Measurements from ENCODE around the gene CDC73.

Gene CDC73

DNA sequence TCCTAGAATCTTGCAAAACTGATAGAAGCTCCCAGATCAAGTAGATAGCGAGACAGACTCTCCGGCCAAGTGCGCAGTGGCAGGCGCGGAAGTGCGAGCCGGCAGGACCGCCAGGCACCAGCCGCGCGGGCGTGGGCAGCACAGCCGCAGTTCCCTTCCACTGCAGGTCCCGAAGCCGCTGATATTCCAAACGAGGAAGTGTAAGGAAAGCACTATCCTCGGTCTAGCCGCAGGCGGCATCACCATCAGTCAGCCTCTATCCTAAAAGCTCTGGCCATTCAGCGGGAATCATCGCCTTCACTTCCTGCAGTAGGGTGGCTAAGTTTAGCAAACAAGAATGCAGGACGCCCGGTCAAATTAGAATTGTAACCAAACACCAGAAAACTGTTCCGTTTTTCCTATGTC, 17.3 kb upstream of the CDC73 start:
- no peaks in the 10 kb centered on the region for H3K9me3 ChIP-seq (replicated peaks; ENCODE audit: low read length)
- peaks cover 13% of the 10 kb centered on the region for H3K36me3 ChIP-seq (ENCODE audit: insufficient read depth, low read length)
- H3K27me3 ChIP-seq (ENCODE audit: control insufficient read depth, insufficient read depth, low read length): no peaks in the 10 kb centered on the region
- peak overlapping the region; percentile 97 for H3K4me2 ChIP-seq (ENCODE audit: low read length)
- H3K9ac ChIP-seq (ENCODE audit: low read depth, low read length): peak overlapping the region; percentile 82
- peak overlapping the region; percentile 81 for H3K4me3 ChIP-seq (ENCODE audit: low read length)
- H3K4me1 ChIP-seq (ENCODE audit: control insufficient read depth, insufficient read depth, low read length): peaks cover 22% of the 10 kb centered on the region

DNA sequence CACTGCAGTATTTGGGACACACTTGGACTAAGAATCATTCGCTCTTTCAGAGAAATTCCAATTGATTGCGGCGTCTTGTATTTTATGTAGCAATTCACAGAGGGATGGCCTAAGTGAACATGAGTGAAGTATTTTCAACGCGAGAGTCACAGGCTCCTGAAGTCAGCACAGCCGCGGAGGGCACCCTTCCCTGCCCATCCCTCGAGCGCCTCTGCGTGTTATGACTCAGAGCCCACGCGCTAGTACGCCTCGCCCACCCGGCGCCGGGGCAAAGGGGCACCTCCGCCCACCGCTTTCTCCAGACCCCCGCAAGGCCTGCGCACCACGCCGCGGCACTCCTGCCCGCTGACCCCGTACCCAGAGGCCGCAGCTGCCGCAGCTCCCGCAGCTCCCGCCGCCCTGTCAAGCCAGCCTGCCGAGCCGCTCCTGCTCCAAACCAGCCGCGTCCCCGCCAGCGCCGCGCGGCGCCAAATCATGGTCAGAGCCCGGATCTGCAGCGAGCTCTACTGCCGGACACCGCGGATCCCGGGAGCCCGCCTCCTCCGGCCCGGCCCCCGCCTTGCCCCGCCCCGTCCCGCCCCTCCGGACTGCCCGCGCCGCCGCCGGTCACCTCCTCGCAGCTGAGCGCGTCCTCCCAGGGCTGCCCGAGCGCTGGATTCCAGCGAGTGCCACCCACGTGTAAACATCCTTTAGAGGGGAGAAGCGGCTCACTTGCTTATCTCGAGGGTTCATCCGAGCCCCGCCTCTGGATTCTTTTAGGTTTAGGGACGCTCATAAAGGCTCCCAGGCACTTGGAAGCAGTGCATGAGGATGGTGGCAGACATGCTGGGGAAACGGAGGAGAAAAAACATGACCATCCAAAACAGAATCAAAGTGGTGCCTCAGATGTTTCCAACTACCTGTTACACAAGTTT, 16.7 kb upstream of the CDC73 start, which contains the start of gene GLRX2:
TSS of gene GLRX2 (minus strand) at position 508 of the 914 bp plus-strand sequence. CDS start at position 476, 32 bp downstream.
- Histone ChIP-seq H3K9ac (ENCODE audit: low read depth, low read length) (peak within 1 kb of the TSS; percentile 82), H3K4me3 (ENCODE audit: low read length) (peak within 1 kb of the TSS; percentile 81), H3K4me1 (ENCODE audit: control insufficient read depth, insufficient read depth, low read length) (peaks cover 23% of the 10 kb centered on the region), H3K27me3 (ENCODE audit: control insufficient read depth, insufficient read depth, low read length) (no peaks in the 10 kb centered on the region), H3K9me3 (replicated peaks; ENCODE audit: low read length) (no peaks in the 10 kb centered on the region), H3K36me3 (ENCODE audit: insufficient read depth, low read length) (peaks cover 7% of the 10 kb centered on the region), H3K4me2 (ENCODE audit: low read length) (peak within 1 kb of the TSS; percentile 97)

DNA sequence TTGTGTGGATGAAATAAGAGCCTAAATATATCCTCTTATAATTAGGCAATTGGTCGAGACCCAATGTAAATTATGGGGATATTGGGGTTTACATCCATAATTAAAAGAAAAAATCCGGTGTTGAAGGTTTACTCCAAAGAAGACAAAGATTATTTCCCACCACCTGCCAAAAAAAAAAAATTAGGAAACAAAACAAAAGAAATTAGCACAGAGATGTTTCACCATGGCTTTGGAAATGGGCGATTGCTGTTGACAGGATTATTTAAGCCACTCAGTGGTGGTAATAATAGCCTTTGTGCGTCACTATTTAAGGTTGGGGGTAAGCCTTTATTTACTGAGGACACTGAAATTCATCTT, 16.0 kb upstream of the CDC73 start:
- H3K9ac ChIP-seq (ENCODE audit: low read depth, low read length): peak overlapping the region; percentile 82
- peaks cover 29% of the 10 kb centered on the region for H3K4me1 ChIP-seq (ENCODE audit: control insufficient read depth, insufficient read depth, low read length)
- H3K27me3 ChIP-seq (ENCODE audit: control insufficient read depth, insufficient read depth, low read length): no peaks in the 10 kb centered on the region
- H3K36me3 ChIP-seq (ENCODE audit: insufficient read depth, low read length): peaks cover under 1% of the 10 kb centered on the region
- H3K4me3 ChIP-seq (ENCODE audit: low read length): peak overlapping the region; percentile 81
- no peaks in the 10 kb centered on the region for H3K9me3 ChIP-seq (replicated peaks; ENCODE audit: low read length)
- H3K4me2 ChIP-seq (ENCODE audit: low read length): peak overlapping the region; percentile 97

DNA sequence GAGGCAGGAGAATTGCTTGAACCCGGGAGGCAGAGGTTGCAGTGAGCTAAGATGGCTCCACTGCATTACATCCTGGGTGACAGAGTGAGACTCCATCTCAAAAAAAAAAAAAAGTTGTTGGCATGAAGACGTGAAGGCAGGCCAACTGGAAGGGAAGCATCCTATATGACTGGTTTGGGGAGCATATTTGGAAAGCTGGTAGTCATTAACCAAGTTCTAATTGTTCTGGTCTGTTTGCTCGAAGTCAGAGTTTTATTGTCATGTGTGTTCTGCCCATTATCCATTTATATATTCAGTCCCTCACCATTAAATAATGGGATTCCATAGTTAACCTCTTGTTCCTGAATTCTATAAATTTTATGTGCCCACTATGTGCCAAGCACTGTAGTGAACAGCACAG, 13.4 kb upstream of the CDC73 start:
- Histone ChIP-seq H3K27me3 (ENCODE audit: control insufficient read depth, insufficient read depth, low read length) (no peaks in the 10 kb centered on the region), H3K36me3 (ENCODE audit: insufficient read depth, low read length) (no peaks in the 10 kb centered on the region), H3K4me2 (ENCODE audit: low read length) (no peak overlapping the region), H3K9me3 (replicated peaks; ENCODE audit: low read length) (no peaks in the 10 kb centered on the region), H3K4me1 (ENCODE audit: control insufficient read depth, insufficient read depth, low read length) (peaks cover 36% of the 10 kb centered on the region), H3K4me3 (ENCODE audit: low read length) (no peak overlapping the region), H3K9ac (ENCODE audit: low read depth, low read length) (no peak overlapping the region)

DNA sequence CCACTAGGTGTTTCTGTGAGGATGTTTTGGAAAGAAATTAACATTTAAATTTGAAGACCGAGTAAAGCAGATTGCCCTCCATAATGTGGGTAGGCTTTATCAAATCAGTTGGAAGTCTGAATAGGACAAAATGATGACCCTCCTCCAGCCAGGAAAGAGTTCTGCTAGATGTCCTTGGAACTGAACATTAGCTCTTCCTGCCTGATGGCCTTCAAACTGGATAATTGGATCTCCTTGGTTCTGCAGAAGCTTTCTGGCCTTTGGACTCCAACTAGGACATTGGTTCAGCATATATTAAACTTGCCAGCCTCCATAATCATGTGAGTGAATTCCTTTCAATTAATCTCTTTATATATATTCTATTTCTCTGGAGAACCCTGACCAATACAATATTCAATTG, 12.2 kb upstream of the CDC73 start:
- Histone ChIP-seq H3K9me3 (replicated peaks; ENCODE audit: low read length) (no peaks in the 10 kb centered on the region), H3K4me1 (ENCODE audit: control insufficient read depth, insufficient read depth, low read length) (peaks cover 34% of the 10 kb centered on the region), H3K4me2 (ENCODE audit: low read length) (no peak overlapping the region), H3K4me3 (ENCODE audit: low read length) (no peak overlapping the region), H3K27me3 (ENCODE audit: control insufficient read depth, insufficient read depth, low read length) (no peaks in the 10 kb centered on the region), H3K36me3 (ENCODE audit: insufficient read depth, low read length) (no peaks in the 10 kb centered on the region), H3K9ac (ENCODE audit: low read depth, low read length) (no peak overlapping the region)

DNA sequence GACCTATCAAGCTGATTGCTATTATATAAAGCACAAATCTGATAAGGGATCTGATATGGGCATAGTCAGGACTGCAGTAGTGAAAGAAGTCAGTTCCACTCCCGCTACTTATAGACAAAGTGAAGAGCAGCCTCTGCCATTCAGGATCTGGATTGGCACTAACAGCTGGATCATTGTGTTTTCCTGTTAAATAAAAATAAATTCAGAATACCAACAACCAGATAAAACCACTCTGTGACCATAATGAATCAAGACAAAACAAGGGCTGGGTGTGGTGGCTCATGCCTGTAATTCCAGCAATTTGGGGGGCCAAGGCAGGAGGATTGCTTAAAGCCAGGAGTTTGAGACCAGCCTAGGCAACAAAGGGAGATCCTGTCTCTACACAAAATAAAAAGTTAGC, 11.6 kb upstream of the CDC73 start:
- H3K27me3 ChIP-seq (ENCODE audit: control insufficient read depth, insufficient read depth, low read length): no peaks in the 10 kb centered on the region
- H3K4me2 ChIP-seq (ENCODE audit: low read length): no peak overlapping the region
- H3K9ac ChIP-seq (ENCODE audit: low read depth, low read length): no peak overlapping the region
- peaks cover 34% of the 10 kb centered on the region for H3K4me1 ChIP-seq (ENCODE audit: control insufficient read depth, insufficient read depth, low read length)
- H3K36me3 ChIP-seq (ENCODE audit: insufficient read depth, low read length): no peaks in the 10 kb centered on the region
- no peak overlapping the region for H3K4me3 ChIP-seq (ENCODE audit: low read length)
- no peaks in the 10 kb centered on the region for H3K9me3 ChIP-seq (replicated peaks; ENCODE audit: low read length)

DNA sequence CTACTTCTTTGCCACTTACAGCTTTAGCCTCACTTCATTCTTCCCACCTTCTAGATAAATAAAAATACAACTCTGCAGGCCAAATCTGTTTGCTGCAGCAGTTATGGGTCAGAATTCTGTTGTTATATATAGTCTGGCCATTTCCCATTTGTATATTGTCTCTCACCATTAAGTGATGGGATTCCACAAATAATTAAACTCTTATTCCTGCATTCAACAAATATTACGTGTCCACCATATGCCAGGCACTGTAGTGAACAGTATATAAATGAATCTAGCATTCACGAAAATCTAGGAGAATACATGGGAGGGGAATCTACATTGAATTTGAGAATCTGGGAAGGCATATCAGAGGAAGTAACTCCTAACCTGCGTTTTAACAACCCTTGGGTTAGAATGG, 11.0 kb upstream of the CDC73 start:
- no peaks in the 10 kb centered on the region for H3K36me3 ChIP-seq (ENCODE audit: insufficient read depth, low read length)
- no peak overlapping the region for H3K4me3 ChIP-seq (ENCODE audit: low read length)
- H3K27me3 ChIP-seq (ENCODE audit: control insufficient read depth, insufficient read depth, low read length): no peaks in the 10 kb centered on the region
- H3K9ac ChIP-seq (ENCODE audit: low read depth, low read length): peak overlapping the region; percentile 61
- no peak overlapping the region for H3K4me2 ChIP-seq (ENCODE audit: low read length)
- H3K4me1 ChIP-seq (ENCODE audit: control insufficient read depth, insufficient read depth, low read length): peaks cover 36% of the 10 kb centered on the region
- no peaks in the 10 kb centered on the region for H3K9me3 ChIP-seq (replicated peaks; ENCODE audit: low read length)

DNA sequence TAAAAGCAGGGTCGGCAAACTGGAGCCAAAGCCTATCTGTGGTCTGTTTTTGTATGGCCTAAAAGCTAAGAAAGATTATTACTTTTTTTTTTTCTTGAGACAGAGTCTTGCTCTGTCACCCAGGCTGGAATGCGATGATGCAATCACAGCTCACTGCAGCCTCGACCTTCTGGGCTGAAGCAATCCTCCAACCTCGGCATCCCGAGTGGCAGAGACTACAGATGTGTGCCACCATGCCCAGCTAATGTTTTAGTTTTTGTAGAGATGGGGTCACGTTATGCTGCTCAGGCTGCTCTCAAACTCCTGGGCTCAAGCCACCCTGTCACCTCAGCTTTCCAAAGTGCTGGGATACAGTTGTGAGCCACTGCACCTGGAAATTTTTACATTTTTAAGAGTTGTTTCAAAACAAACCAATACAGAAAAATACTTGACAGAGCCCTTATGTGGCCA, 10.2 kb upstream of the CDC73 start:
- peak overlapping the region; percentile 61 for H3K9ac ChIP-seq (ENCODE audit: low read depth, low read length)

DNA sequence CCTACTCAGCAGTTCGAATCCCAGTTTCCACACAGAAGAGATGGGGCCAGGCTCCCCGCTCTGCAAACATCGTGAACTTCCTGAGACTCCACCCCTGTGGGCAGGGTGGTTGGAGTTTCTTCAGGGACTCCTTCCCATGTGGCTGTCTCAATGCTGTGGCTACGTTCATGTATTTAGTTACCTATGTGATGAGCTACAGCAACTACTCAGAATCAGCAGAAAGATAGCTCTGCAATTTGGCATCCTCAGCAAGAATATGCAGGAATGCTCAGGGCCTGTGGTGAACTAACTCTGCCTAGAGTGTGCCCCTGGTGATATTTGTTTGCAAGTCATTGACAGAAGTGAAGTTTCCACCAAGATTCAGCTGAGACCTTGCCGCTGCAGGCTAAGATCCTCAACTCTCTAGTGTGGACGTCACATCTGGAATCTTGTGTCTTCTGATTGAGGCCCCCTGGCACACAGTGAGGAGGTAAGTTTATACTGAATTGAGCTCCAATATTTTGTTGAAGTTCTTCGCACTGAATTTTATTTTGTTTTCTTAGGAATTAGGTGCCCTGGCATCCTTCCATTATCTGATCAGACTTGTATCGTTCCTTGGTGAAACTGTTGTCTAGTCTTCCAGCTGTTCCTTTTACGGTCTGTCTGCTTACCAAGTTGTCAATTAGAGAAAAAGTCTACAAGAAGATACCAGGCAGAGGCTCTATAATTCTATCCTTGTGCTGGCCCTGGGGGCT, 8.4 kb upstream of the CDC73 start:
- H3K27me3 ChIP-seq (ENCODE audit: control insufficient read depth, insufficient read depth, low read length): no peaks in the 10 kb centered on the region

More for the DNA sequence above, 10.2 kb upstream of the CDC73 start:
- Histone ChIP-seq H3K4me1 (ENCODE audit: control insufficient read depth, insufficient read depth, low read length) (peaks cover 39% of the 10 kb centered on the region), H3K4me2 (ENCODE audit: low read length) (peak overlapping the region; percentile 61), H3K9me3 (replicated peaks; ENCODE audit: low read length) (no peaks in the 10 kb centered on the region), H3K27me3 (ENCODE audit: control insufficient read depth, insufficient read depth, low read length) (no peaks in the 10 kb centered on the region), H3K36me3 (ENCODE audit: insufficient read depth, low read length) (no peaks in the 10 kb centered on the region), H3K4me3 (ENCODE audit: low read length) (peak overlapping the region; percentile 36)

DNA sequence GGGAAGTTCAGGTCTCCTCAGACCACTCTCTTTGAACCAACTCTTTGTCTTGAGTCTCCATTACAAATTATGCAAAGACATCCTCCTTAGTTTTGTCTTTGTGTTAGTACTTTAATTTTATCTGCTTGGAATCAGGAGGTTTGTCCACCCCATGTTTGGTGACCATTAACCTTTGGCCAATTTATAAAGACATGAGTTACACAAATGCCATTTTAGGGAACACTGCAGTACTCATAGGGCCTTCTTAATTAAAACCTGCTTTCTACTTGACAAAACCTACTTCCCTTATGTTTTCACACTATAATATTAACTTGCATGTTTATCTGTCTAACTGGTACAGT, 7.9 kb upstream of the CDC73 start:
- no peak overlapping the region for H3K4me3 ChIP-seq (ENCODE audit: low read length)
- H3K36me3 ChIP-seq (ENCODE audit: insufficient read depth, low read length): no peaks in the 10 kb centered on the region
- no peaks in the 10 kb centered on the region for H3K9me3 ChIP-seq (replicated peaks; ENCODE audit: low read length)
- peaks cover 39% of the 10 kb centered on the region for H3K4me1 ChIP-seq (ENCODE audit: control insufficient read depth, insufficient read depth, low read length)
- H3K9ac ChIP-seq (ENCODE audit: low read depth, low read length): no peak overlapping the region
- no peaks in the 10 kb centered on the region for H3K27me3 ChIP-seq (ENCODE audit: control insufficient read depth, insufficient read depth, low read length)
- H3K4me2 ChIP-seq (ENCODE audit: low read length): no peak overlapping the region

More for the DNA sequence above, 8.4 kb upstream of the CDC73 start:
- no peak overlapping the region for H3K4me3 ChIP-seq (ENCODE audit: low read length)
- no peak overlapping the region for H3K4me2 ChIP-seq (ENCODE audit: low read length)
- no peaks in the 10 kb centered on the region for H3K36me3 ChIP-seq (ENCODE audit: insufficient read depth, low read length)
- H3K4me1 ChIP-seq (ENCODE audit: control insufficient read depth, insufficient read depth, low read length): peaks cover 39% of the 10 kb centered on the region
- no peak overlapping the region for H3K9ac ChIP-seq (ENCODE audit: low read depth, low read length)
- no peaks in the 10 kb centered on the region for H3K9me3 ChIP-seq (replicated peaks; ENCODE audit: low read length)

DNA sequence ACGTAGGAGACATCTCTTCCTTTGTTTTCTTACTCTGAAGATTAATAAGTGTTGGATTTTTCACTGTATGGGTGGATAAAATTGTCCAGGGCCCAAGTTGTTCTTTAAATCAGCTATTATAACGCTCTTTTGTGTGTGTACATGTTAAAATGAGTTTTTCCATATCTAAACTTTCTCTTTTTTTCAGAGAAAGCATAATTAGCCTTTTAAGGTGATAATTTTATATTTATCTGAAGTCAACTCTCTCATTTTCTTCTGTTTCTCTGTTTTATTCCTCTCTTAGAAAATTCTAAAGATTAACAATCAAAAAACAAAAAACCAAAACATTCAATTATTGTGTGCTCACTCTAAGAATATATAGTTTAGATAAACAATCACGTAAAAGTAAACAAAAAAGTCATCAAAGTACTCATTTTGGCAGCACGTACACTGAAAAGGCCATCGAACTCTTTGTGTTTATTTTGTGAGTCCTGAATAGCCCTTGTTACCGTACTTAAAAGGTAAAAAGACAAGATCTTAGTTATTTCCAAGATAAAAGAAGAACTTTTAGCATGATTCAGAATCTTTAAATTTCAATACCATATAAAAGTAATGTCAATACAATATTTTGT, 7.2 kb upstream of the CDC73 start:
- no peak overlapping the region for H3K9ac ChIP-seq (ENCODE audit: low read depth, low read length)
- no peaks in the 10 kb centered on the region for H3K36me3 ChIP-seq (ENCODE audit: insufficient read depth, low read length)
- no peak overlapping the region for H3K4me3 ChIP-seq (ENCODE audit: low read length)
- no peak overlapping the region for H3K4me2 ChIP-seq (ENCODE audit: low read length)
- no peaks in the 10 kb centered on the region for H3K9me3 ChIP-seq (replicated peaks; ENCODE audit: low read length)
- peaks cover 39% of the 10 kb centered on the region for H3K4me1 ChIP-seq (ENCODE audit: control insufficient read depth, insufficient read depth, low read length)
- H3K27me3 ChIP-seq (ENCODE audit: control insufficient read depth, insufficient read depth, low read length): no peaks in the 10 kb centered on the region

Measured in skeletal muscle satellite cell (primary cell).